Kidney capillary endothelial cell (primary cell): ENCODE results near the gene ANKRD49.

Experiments used
- DNase-seq: peaks from one replicate; pipeline ENCODE4 v3.0.0-alpha.2; 2018; ENCODE audit warnings: low spot score

The ANKRD49 gene

DNA sequence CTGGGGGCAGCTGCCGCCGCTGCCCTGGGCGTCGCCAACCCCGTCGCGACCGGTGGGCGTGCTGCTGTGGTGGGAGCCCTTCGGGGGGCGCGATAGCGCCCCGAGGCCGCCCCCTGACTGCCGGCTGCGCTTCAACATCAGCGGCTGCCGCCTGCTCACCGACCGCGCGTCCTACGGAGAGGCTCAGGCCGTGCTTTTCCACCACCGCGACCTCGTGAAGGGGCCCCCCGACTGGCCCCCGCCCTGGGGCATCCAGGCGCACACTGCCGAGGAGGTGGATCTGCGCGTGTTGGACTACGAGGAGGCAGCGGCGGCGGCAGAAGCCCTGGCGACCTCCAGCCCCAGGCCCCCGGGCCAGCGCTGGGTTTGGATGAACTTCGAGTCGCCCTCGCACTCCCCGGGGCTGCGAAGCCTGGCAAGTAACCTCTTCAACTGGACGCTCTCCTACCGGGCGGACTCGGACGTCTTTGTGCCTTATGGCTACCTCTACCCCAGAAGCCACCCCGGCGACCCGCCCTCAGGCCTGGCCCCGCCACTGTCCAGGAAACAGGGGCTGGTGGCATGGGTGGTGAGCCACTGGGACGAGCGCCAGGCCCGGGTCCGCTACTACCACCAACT lies 51.0 kb downstream of the ANKRD49 start:
- no peak for DNase-seq

DNA sequence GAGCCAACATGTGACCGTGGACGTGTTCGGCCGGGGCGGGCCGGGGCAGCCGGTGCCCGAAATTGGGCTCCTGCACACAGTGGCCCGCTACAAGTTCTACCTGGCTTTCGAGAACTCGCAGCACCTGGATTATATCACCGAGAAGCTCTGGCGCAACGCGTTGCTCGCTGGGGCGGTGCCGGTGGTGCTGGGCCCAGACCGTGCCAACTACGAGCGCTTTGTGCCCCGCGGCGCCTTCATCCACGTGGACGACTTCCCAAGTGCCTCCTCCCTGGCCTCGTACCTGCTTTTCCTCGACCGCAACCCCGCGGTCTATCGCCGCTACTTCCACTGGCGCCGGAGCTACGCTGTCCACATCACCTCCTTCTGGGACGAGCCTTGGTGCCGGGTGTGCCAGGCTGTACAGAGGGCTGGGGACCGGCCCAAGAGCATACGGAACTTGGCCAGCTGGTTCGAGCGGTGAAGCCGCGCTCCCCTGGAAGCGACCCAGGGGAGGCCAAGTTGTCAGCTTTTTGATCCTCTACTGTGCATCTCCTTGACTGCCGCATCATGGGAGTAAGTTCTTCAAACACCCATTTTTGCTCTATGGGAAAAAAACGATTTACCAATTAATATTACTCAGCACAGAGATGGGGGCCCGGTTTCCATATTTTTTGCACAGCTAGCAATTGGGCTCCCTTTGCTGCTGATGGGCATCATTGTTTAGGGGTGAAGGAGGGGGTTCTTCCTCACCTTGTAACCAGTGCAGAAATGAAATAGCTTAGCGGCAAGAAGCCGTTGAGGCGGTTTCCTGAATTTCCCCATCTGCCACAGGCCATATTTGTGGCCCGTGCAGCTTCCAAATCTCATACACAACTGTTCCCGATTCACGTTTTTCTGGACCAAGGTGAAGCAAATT lies 51.7 kb downstream of the ANKRD49 start:
- DNase-seq, result no peak

DNA sequence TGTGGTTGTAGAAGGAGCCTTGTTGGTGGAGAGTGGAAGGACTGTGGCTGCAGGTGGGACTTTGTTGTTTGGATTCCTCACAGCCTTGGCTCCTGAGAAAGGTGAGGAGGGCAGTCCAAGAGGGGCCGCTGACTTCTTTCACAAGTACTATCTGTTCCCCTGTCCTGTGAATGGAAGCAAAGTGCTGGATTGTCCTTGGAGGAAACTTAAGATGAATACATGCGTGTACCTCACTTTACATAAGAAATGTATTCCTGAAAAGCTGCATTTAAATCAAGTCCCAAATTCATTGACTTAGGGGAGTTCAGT lies 52.3 kb downstream of the ANKRD49 start:
- no peak for DNase-seq

DNA sequence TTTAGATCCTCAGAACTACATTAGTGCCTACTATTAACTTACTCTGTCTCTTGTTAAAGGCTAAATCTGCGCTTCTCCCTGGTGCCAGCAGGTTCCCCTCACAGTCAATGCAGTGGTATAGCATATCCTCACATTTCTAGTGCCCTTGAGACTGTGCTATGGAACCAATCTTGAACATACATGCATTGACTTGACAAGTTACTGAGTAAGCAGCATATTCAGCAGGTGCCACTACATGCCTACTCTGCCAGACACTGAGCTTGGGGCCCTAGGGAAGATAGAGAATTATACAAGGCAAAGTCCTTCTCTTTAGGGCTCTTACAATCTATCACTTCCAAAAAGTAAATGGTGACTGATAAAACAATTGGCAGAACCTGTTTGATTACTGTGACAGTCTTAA lies 53.1 kb downstream of the ANKRD49 start:
- DNase-seq, result no peak

- no peak for DNase-seq
Measured at GRCh38 chr11:94549146-94549545, 55.4 kb downstream of the ANKRD49 start.
